Peyer's patch (tissue), 4 donors: Measurements from ENCODE around the gene TREML4. TPM values are rescaled to one million over a fixed set of nuclear protein-coding genes. Genes with fewer than 3 reads are reported as not detected.

Experiments used
- DNase-seq, 3 donors: peaks; one replicate each; pipeline ENCODE4 v3.0.0-alpha.2; 2017 to 2019
- H3K27ac ChIP-seq, 4 donors: fragments of 200-600 bp; sonication (generic); one replicate each; pipeline ENCODE4 v1.5.1; 2016 to 2019
- H3K27me3 ChIP-seq, 2 donors: fragments of 200-600 bp; sonication (generic); one replicate each; pipeline ENCODE4 v1.5.1; 2019
- H3K36me3 ChIP-seq, 3 donors: fragments of 200-600 bp; sonication (generic); one replicate each; pipeline ENCODE4 v1.5.1; 2016 to 2019
- H3K4me1 ChIP-seq, 4 donors: fragments of 200-600 bp; sonication (generic); one replicate each; pipeline ENCODE4 v1.5.1; 2016 to 2019
- H3K4me3 ChIP-seq, 4 donors: fragments of 200-600 bp; sonication (generic); 1 replicate in 3 of 4; 2 replicates in 1 of 4; pipeline ENCODE4 v1.5.1; 2016 to 2019; ENCODE audit warnings: mild to moderate bottlenecking in 1 of 4
- H3K9me3 ChIP-seq, 4 donors: fragments of 200-600 bp; sonication (generic); one replicate each; pipeline ENCODE4 v1.5.1; 2016 to 2019; ENCODE audit warnings: mild to moderate bottlenecking in 1 of 4
- CTCF ChIP-seq, 6 experiments: fragments of 450-650 bp in 4 of 6; fragments of 200-600 bp in 2 of 6; sonication (generic) in 1 of 6; IDR thresholded peaks; one replicate each; pipeline ENCODE4 v1.5.1; 2017 to 2019; ENCODE audit warnings: antibody characterized with exemption in 6 of 6, mild to moderate bottlenecking in 3 of 6, moderate library complexity in 1 of 6
- POLR2A ChIP-seq, 2 donors: fragments of 450-650 bp; IDR thresholded peaks; one replicate each; pipeline ENCODE4 v1.5.1; 2017; ENCODE audit warnings: antibody characterized with exemption in 2 of 2, mild to moderate bottlenecking in 2 of 2, moderate library complexity in 2 of 2
- total RNA-seq, 4 donors: library from RNA; depleted of rRNA; stranded (reverse); fragments of >200 nt; gene quantifications; one replicate each; pipeline ENCODE4 v1.1.0, GENCODE V29; 2016

TREML4 gene
- total RNA-seq, 4 donors from 2014 or later, result not detected

DNA sequence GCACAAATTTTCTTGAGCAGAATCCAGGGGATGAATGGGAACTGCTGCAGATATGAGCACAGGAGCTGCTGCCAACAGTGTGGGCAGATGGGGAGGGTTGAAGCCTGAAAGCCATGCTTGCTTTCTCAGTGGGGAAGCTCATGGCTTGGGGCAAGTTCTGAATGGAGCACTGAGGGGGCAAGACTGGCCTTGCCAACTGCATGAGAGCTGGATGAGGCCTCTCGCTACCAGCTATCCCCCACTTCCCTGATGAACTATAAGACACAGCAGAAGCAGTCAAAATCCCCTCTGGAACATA lies 30.0 kb downstream of the TREML4 start:
- Histone ChIP-seq H3K9me3 (peaks cover 0 to 12% (median 4%) of the 10 kb centered on the region in 4 donors), H3K27me3 (no peaks in the 10 kb centered on the region), H3K4me1 (no peaks in the 10 kb centered on the region), H3K36me3 (no peaks in the 10 kb centered on the region), H3K27ac (no peak overlapping the region), H3K4me3 (no peak overlapping the region)
- DNase-seq, result no peak
- TF ChIP-seq CTCF (IDR thresholded peaks at IDR 0.05), result no peak

DNA sequence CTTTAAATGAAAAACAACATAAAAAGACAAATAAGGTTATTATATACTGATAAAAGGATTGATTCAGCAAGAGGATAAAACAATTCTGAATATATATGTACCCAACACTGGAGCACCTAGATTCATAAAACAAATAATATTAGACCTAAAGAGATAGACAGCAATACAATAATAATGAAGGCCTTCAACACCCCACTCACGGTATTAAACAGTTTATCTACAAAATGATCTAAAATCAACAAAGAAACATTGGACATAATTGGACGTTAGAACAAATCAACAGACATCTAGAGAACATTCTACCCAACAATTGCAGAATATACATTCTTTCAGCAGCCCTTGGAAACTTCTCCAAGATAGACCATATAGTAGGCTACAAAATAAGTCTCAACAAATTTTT lies 34.3 kb downstream of the TREML4 start:
- Histone ChIP-seq H3K4me1 (no peaks in the 10 kb centered on the region), H3K36me3 (no peaks in the 10 kb centered on the region), H3K4me3 (no peak overlapping the region), H3K27me3 (no peaks in the 10 kb centered on the region), H3K27ac (no peak overlapping the region), H3K9me3 (peaks cover 0 to 19% (median 4%) of the 10 kb centered on the region in 4 donors)
- DNase-seq, result no peak
- no peak for TF ChIP-seq CTCF (IDR thresholded peaks at IDR 0.05)
- no peak for TF ChIP-seq POLR2A (IDR thresholded peaks at IDR 0.05)

DNA sequence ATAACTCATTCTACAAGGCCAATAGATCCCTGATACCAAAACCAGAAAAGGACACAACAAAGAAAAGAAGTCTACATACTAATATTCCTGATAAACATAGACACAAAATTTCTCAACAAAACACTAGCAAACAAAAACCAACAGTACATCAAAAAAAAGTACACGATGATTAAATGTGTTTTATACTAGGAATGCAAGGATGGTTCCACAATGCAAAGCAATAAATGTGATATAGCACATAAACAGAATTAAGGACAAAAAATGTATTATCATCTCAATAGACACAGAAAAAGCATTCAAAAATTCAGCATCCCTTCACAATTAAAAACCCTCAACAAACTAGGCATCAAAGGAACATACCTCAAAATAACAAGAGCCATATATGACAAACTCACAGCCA lies 35.1 kb downstream of the TREML4 start:
- Histone ChIP-seq H3K4me1 (no peaks in the 10 kb centered on the region), H3K27ac (no peak overlapping the region), H3K36me3 (no peaks in the 10 kb centered on the region), H3K9me3 (peaks cover 0 to 19% (median 4%) of the 10 kb centered on the region in 4 donors), H3K4me3 (no peak overlapping the region), H3K27me3 (no peaks in the 10 kb centered on the region)
- DNase-seq, result no peak
- no peak for TF ChIP-seq CTCF (IDR thresholded peaks at IDR 0.05)
- no peak for TF ChIP-seq POLR2A (IDR thresholded peaks at IDR 0.05)

DNA sequence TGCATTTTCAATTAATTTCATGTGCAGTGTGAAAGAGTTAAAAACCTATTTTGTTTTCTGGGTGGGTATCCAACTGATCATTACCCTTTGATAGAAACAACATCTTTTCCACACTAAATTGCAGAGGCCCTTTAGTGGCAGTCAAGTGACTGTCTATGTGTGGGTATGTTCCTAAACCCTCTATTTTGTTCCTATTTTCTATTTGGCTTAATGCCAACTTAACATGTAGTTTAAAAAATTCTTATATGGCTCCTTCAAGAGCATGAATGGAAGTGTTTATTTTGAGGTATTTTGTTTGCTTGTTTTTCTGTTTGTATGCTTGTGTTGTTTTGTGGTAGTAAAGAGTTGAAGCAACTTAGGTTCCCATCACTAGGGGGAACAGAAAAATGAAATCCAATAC lies 38.4 kb downstream of the TREML4 start:
- Histone ChIP-seq H3K9me3 (peaks cover 0 to 19% (median 2%) of the 10 kb centered on the region in 4 donors), H3K4me1 (no peaks in the 10 kb centered on the region), H3K4me3 (no peak overlapping the region), H3K27me3 (no peaks in the 10 kb centered on the region), H3K27ac (no peak overlapping the region), H3K36me3 (no peaks in the 10 kb centered on the region)
- TF ChIP-seq CTCF (IDR thresholded peaks at IDR 0.05), result no peak
- no peak for TF ChIP-seq POLR2A (IDR thresholded peaks at IDR 0.05)
- no peak for DNase-seq

DNA sequence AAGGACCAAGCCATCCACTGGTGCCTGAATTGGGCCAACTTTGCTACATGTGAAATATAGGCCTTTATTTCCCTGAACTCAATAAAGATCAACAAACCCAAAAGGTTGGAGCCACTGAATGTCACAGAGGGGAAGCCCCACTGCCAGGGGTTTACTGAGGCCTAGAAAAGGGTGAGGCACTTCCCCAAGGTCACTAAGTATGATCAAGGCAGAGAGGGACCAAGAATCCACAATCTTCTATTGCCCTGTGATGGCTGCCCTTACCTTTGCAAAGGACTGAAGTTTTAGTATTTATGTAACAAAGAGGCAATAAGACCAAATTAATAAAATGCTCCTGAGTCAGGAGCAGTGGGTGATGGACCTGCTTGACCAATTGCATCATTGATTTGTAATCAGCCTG lies 40.3 kb downstream of the TREML4 start:
- TF ChIP-seq CTCF (IDR thresholded peaks at IDR 0.05) (no peak), POLR2A (IDR thresholded peaks at IDR 0.05) (no peak)
- Histone ChIP-seq H3K27ac (no peak overlapping the region), H3K27me3 (no peaks in the 10 kb centered on the region), H3K9me3 (peaks cover 0 to 3% (median 0%) of the 10 kb centered on the region in 4 donors), H3K4me1 (no peaks in the 10 kb centered on the region), H3K36me3 (no peaks in the 10 kb centered on the region), H3K4me3 (no peak overlapping the region)
- no peak for DNase-seq

- no peak for TF ChIP-seq POLR2A (IDR thresholded peaks at IDR 0.05)
- TF ChIP-seq CTCF (IDR thresholded peaks at IDR 0.05), result no peak
- H3K36me3 ChIP-seq, result no peaks in the 10 kb centered on the region
Observed at GRCh38 chr6:41269166-41269565, 41.0 kb downstream of the TREML4 start.

More at GRCh38 chr6:41269166-41269565, 41.0 kb downstream of the TREML4 start:
- Histone ChIP-seq H3K4me1 (no peaks in the 10 kb centered on the region), H3K27ac (no peak overlapping the region), H3K9me3 (no peaks in the 10 kb centered on the region), H3K27me3 (no peaks in the 10 kb centered on the region), H3K4me3 (no peak overlapping the region)
- no peak for DNase-seq
